ENCODE data around the gene PTPRU. TPM values are rescaled to one million over a fixed set of nuclear protein-coding genes. Genes with fewer than 3 reads are reported as not detected.

The PTPRU gene
- total and polyA plus RNA-seq, 2 of the 8 experiments (the other 6 are each of a cell fraction or from before 2014, with no cell fraction given): 33.8 to 41.8 TPM

- TF ChIP-seq ATF3 (IDR thresholded peaks at IDR 0.05; ENCODE audit: insufficient read depth, low read depth, low read length) (no peak), HDAC6 (IDR thresholded peaks at IDR 0.05; ENCODE audit: low read depth, low read length) (no peak), CHD2 (IDR thresholded peaks at IDR 0.05; ENCODE audit: low read length) (peak; percentile 61), KDM4A (IDR thresholded peaks at IDR 0.05; ENCODE audit: low read depth, low read length, severe bottlenecking) (no peak), JUND (IDR thresholded peaks at IDR 0.05; ENCODE audit: low read length) (no peak), USF2 (IDR thresholded peaks at IDR 0.05; ENCODE audit: low read length) (no peak), GABPA (IDR thresholded peaks at IDR 0.05; ENCODE audit: borderline replicate concordance, insufficient read depth, low read length) (no peak), KDM5A (IDR thresholded peaks at IDR 0.05; ENCODE audit: low read length) (no peak), TEAD4 (IDR thresholded peaks at IDR 0.05; ENCODE audit: low read depth, low read length) (peak; percentile 93), RFX5 (IDR thresholded peaks at IDR 0.05; ENCODE audit: borderline replicate concordance, low read depth, low read length) (no peak), ASH2L (IDR thresholded peaks at IDR 0.05; ENCODE audit: low read length) (peak; percentile 100), CHD1 (IDR thresholded peaks at IDR 0.05; ENCODE audit: low read depth, low read length) (no peak), SIN3A (conservative IDR thresholded peaks at IDR 0.05 in 1 of 2, IDR thresholded peaks at IDR 0.05 in 1 of 2; ENCODE audit: low read depth in 1 of 2, low read length in 2 of 2) (peak in 1 of 2 experiments; percentile 63; a peak in 1 of 4 replicates), CREB1 (IDR thresholded peaks at IDR 0.05) (no peak), BRCA1 (IDR thresholded peaks at IDR 0.05; ENCODE audit: low read depth, low read length) (no peak), RXRA (IDR thresholded peaks at IDR 0.05; ENCODE audit: insufficient read depth, low read depth, low read length) (0 out of 2 replicates have a peak, but pooled peaks have one; percentile 84), GTF2F1 (IDR thresholded peaks at IDR 0.05; ENCODE audit: borderline replicate concordance, low read depth, low read length) (no peak), YY1 (IDR thresholded peaks at IDR 0.05; ENCODE audit: low read depth, low read length) (peak; percentile 54; the same call in 1 of the 2 replicates), NANOG (IDR thresholded peaks at IDR 0.05; ENCODE audit: insufficient read depth, low read depth, low read length, poor library complexity, severe bottlenecking) (peak; percentile 67), SP2 (IDR thresholded peaks at IDR 0.05; ENCODE audit: low read length) (no peak), CTCF (IDR thresholded peaks at IDR 0.05; ENCODE audit: control extremely low read depth in 1 of 3, insufficient read depth in 1 of 3, low read depth in 1 of 3, low read length in 3 of 3) (no peak)
Observed at GRCh38 chr1:29249170-29249691, 12.9 kb downstream of the PTPRU start (continued).

Data from H1 (cell line).